CD4-positive, alpha-beta T cell treated with Interleukin-10 for 1 hour (primary cell): ENCODE data around the gene ADAMTS2.

ENCODE experiments used
- DNase-seq: peaks from one replicate; pipeline ENCODE4 v3.0.0-alpha.2; 2020

Gene ADAMTS2

DNA sequence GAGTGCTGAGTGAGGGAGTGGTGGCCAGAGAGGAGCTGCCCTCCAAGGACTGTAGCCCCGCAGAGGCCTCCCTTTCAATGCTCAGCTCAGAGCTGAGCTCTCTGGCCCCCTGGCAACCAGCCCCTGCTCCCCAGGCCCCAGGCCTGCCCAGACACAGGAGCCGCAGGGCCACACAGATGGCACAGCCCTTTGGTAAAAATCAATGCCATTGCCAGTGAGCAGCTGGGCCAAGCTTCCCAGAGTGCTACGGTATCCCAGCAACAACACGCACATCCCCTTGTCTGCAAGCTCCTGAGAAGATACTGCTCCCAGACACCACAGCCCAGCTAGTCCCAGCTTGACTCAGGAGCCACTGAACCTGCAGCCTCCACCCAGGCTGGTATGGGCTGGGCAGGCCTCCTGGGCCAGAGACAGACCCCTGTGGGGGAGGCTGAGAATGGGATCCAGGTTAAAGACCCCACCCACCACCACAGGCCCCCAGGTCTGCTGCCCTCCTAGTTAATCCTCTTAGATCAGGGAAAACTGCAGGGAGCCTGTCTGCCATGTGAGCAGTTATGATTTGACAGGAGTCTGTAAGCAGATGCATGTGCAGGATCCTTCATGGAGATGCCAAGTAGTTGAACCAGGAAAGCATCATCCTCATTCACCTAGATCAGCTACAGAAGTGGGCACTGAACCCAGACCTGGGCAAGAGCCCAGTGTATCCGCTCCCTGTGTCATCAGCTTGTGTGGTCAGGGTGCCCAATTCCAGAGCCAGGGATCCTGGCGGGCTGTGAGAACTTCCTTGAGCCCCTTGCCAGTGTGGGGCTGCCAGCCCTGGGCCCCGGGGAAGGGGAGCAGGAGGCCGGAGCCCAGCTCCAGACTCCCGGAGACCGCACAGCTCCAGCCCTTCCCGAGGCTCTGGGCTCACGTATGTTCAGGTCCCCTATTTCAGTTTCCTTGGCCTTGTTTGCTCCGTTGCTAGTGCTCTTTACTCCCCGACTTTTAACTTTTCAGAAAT is 26.7 kb upstream of the ADAMTS2 start:
- DNase-seq = no peak

DNA sequence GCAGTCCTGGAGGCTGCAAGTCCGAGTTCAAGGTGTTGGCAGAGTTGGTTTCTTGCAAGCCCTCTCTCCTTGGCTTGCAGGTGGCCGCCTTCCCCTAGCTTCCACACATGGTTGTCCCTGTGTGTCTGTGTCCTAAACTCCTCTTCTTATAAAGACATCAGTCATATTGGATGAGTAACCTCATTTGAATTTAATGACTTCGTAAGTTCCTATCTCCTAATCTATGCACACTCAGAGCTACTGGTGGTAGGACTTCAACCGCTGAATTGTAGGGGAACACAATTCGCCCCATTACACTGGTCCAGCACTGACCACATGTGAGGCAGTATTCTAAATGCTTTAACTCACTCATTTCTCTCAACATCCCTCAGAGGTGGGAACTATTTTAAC is 25.9 kb upstream of the ADAMTS2 start:
- DNase-seq = no peak

DNA sequence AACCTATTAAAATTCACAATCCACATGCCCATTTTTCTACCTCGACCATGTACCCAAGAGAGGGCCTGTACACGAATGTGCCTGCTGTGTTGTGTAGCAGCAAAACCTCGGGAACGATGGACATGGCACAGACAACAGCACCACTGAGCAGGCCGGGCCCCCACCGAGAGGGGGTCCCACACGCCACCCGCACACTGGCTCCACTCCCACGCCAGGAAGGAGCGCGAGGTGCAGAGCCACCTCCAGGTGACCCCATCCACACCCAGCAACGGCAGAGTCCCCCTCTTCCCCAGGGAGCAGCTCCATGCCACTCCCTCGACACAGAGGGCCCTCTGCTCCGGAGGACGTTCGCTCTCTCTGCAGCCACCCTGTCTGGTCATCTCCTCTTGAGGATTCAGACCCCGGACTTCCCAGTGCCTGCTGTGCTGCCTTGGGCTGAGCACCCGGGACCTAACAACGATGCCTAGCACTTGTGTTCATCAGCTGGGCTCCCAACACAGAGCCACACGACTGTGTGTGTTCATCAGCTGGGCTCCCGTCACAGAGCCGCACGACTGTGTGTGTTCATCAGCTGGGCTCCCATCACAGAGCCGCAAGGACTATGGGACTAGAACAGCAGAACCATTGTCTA is 25.3 kb upstream of the ADAMTS2 start:
- no peak for DNase-seq

DNA sequence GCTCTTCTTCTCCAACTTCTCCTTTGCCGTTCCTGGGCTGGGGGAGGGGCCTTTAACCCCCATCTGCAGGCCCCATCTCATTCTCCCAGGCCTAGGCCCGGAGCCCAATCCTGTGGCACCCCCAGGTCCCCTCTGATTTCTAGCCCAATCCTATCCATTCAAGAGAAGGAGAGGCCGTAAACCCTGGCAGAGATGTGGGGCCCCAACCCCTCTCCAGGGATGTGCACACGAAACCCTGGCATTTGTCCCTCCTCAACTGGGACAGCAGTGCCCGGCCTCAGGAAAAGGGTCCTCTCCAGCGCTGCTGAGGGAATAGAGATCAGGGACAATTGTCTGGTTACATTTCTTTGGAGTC is 24.2 kb upstream of the ADAMTS2 start:
- DNase-seq = no peak

DNA sequence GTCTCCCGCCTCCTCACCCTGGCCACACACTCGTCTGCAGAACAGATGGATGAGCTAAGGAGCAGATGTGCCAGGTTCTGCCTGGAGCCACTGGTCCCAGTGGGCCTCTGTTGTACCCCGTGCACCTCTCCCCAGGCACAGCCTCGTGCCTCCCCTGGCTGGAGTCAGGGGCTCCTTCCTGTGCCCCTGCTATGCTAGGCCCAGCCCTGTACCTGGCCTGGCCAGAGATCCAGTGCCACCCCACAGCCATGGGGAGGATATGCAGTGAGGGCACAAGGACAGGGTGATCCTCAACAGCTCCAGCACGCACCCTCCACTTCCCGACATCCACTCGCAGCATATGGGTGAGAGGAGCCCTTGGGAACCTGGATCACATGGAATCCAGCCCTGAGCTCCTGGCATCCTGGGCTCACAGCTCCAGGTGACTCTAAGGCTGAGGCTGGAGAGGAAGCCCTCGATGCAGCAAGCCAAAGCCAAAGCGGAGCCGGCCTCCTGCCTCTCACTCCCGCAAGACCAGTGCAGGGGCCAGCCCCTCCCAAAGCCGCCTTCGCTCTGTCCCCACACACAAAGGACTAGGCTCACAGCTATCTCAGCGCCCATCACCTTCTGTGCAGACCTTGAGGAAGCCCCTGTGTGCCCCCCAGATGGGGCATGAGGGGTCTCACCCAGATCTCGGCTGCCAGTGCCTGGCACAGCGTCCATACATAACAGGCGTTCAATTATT is 23.7 kb upstream of the ADAMTS2 start:
- DNase-seq = no peak

DNA sequence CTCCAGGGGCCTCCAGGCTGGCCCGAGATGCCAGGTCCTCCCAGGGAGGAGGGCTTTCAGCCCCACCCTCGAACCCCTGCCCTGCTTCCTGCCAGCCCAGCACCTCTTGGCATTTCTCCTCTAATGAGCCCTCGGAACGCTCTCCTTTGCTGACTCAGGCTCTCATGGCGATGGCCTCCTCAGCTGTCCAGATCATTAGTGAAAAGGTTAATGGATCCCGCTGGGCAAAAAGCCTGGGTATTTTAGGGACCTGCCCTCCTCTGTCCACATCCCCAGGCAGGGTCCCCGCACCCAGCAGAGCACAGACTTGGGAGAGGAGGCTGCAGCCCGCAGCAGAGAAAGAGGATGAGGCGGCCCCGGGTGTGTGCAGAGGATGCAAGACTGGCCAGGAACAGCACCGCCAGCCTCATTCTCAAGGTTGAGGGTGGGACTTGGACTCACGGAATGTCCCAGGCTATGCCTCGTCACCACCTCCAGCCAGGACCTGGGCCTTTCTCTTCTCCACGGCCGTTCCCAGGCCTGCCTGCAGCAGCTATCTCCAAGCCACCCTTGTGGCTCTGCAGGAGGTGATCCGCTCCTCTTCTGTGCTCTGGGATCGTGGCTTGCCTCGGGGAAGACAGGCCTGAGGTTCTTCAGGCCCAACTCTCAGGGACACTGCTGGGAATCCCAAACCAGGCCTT is 23.0 kb upstream of the ADAMTS2 start:
- no peak for DNase-seq

DNA sequence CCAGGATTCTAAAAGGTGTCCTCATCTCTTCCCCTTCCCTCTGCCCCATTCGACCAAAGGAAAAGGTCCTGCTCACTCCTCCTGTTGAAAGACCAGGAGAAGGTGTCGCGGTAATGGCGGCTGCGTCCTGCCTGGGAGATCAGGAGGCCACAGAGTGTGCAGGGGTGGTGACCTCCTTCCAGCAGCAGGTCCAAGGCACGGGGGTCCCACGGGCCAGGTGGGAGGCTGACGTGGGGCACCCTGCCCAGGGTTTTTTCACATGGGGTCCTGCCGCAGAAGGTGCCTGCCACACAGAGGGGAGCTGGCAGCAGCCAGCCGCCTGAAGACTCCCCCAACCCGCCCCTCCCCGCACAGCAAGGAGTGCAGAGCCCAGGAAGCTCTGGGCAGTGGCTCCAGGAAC is 22.2 kb upstream of the ADAMTS2 start:
- DNase-seq = no peak

DNA sequence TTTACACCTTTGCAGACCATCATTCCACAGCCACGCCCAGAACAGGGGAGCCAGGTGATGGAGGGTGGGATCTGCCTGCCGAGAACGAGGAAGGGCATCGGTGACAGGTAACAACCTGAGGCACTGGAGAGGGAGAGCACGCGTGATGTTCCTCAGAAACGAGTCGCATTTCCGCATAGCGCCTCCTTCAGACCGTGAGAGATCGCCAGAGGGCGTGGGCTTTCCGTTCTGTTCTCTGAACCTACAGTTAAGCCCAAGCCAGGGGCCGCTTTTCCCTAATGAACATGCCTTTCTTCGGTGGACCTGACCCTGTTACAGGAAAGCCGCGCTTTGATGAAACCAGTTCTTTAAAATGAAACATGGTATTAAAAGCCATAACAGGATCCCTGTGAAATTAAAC is 17.1 kb upstream of the ADAMTS2 start:
- no peak for DNase-seq

DNA sequence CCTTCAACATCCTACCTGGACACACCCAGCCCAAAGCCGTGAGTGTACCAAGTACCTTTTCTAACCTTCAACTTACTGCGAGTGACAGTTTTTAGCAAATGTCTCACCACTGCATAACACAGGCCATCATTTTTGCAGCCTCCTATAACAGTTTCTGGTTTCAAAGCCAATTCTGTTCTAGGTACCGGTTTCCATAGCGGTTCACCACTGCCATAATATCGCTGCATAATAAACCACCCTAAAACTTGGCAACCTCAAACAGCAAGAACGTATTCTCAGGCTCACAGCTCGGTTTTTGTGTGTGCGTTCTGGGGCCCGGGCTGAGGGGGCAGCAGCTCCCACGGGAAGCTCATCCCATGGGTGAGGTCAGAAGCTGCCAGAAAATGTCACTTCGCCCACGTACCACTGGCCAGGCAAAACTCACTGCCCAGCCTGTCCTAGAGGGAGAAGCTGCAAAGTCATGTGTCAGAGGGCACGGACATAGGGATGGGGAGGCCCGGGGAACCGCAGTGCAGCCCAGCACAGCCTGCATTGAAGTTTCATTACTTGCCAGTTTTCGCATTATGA is 15.9 kb upstream of the ADAMTS2 start:
- DNase-seq = no peak

DNA sequence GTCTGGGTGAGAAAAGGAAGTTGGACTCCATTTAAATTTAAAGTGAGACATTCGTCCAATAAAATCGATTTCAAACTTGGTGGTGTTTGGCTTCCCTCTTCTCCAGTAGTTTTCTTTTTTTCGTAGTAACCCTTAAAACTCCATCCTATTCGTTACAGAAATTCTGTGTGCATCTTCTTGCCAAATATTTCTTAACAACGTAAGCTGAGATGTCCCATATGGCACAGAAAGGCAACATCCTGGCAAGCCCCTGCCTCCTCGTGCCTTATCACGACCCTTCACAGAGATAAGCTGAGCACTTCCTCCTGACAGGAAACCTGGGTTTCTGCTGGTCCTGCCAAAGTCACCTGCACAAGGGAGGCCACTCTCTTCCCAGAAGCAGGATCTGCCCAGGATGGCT is 11.8 kb upstream of the ADAMTS2 start:
- no peak for DNase-seq

DNA sequence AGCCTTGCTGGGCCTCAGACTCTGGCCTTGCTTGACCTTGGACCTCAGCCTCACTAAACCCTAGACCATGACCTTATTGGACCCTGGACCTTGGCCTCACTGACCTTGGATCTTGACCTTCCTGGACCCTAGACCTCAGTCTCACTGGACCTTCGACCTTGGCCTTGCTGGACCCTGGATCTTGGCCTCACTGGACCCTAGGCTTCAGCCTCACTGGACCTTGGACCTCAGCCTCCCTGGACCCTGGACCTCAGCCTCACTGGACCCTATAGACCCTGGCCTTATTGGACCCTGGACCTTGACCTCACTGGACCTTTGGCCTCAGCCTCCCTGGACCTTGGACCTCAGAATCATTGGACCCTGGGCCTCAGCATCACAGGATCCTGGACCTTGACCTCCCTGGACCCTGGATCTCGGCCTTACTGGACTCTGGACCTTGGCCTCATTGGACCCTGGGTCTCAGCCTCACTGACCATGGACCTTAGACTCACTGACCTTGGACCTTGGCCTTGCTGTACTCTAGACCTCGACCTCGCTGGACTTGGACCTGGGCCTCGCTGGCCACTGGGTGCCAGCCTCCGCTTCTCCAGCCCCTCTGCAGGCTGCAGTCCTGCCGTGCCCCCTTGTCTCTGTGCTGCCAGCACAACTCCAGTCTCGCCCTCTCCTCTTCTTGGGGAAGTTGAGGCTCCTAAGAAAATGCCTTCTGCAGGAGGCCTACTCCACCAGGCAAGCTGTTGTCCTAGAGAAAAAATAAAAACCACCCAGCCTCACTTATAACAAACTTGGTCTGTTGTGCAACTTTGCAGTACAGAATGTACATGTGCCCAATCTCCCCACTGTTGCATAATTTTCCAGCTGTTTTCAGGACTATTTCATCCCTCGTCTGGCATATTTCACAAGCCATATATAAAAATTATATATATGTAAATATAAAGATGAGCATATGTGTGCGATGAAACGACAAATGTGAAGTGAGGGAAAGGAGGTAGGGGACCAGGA is 11.0 kb upstream of the ADAMTS2 start:
- DNase-seq = no peak

DNA sequence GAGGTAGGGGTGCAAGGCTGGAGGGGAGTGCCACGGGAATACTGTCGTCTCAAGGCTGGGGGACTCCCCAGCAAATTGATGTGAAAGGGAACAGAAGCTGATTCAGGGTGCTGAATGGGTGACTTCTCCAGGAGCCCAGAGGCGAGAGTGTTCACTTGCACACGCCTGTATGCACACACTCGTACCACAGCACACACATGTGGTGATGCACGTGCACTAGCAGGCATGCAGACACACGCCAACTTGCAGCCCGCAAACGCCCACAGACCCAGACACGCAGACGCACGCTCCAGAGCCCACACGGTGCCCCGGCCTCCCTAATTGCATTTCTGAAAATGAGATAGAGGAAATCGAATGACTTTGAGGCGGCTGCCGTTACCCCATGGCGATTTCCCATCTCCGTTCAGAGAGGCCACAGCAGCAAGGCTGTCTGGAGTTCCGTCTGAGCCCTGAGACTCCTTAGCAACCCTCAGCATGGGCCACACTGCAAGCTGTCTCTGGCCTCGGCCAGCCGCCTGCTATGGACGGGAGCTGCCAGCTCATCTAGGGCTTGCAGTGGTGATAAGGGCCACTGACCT is 9.1 kb upstream of the ADAMTS2 start:
- DNase-seq = no peak

DNA sequence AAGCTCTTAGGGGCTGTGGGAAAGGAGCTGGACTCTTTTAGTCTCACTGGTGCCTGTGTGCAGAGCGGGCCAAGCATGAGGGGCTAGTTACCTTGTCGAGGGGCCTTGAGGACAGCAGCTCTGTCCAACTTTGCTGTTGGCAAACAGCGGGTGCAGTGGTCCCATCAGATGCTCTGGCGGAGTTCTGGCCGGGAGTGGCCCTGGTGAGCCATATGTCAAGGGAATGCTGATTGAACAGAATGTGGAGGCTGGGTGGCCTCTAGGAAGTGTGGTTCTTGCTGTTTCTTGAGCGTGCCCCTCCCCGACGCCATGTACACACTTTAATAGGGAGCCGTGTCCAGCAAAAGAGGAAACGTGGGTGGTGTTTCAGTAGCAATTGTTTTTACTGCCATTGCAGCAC is 3.6 kb upstream of the ADAMTS2 start:
- no peak for DNase-seq

DNA sequence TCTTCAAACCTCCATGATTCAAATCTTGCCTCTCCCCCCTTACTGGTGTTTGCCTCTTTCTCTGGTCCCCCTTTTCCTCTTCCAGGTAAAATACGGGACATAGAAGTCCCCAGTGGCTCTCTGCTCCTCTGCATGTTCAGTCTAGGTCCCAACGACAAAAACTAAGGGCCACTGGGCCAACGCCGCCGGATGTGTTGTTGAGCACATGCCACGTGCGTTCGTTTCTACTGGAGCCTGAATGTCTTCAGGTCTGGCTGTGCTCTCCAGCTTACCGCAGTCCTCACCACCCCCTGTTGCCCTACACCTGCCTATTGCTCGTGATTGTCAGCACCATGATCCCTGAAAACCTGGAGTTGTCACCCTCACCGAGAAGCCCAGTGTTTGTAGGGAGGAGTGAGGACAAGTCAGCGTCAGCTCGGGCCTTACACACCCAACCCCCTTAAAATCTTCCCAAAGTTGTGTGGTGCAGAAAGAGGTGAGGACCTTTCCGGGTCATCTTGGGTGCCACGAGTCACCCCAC is 2.8 kb upstream of the ADAMTS2 start:
- no peak for DNase-seq

DNA sequence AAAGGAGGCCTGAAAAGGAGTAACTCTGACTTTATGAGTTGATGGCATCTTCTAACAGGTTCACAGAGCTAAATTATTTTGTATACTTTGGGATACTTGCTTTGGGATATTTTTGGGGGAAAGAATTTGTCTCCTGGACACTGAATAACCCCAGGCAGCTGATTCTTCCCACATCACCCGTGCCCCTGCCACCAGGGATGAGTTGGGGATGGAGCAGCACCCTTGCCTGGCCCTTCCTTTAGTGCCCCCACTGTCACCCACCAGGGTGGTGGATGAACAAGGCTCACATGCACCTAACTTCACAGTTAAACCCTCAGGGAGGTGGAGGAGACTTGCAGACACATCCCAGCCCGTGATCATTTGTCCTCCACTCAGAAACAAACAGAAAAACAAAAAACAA is 2.3 kb upstream of the ADAMTS2 start:
- DNase-seq = no peak

DNA sequence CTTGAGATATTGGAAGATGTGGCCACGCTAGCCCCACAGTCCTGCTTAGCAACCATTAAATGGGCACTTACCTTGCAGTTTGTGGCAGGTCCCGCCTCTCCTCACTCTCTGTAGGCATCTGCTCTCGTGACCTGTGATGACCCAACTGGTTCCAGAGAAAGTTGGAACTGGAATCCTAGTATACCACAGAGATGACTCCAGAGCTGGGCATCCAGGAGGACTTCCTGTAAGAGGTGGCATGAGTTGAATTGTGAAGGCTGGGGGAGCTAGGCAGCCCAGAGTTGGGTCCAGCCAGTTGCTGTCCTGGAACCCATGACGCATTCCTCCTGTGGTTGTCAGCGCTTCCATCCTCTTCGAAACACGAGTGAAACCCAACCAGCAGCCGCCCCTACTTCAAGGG is 1.6 kb upstream of the ADAMTS2 start:
- no peak for DNase-seq

DNA sequence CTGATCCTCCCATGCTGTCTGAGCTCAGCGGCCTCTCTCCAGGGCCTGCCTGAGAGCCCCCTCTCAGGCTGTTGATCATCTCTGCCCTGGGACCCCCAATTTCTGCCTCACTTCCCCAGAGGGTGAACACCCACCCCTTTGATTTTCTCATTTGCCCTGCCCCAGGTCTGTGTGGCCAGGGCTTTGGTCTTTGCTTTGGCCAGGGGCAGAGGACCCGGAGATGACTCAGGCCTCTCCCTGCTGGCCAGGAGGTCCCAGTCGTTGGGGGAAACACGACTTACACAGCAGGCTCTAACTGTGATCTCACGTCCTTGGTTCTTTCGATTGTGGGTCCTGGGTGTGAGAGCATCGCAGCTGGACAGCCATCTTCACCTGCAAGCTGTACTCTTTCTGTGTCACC is 1.1 kb upstream of the ADAMTS2 start:
- DNase-seq = no peak

DNA sequence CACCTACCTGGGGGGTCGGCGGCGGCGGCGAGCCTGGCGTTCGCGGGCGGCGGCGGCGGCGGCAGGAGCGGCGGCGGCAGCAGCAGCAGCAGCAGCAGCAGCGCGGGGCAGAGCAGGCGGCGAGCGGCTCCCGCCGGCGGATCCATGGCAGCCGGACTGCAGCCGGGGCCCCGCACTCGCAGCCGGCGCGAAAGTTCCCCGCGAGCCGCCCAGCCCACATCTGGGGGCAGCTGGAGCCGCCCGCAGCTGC is 153 bp downstream of the ADAMTS2 start:
- DNase-seq = no peak

DNA sequence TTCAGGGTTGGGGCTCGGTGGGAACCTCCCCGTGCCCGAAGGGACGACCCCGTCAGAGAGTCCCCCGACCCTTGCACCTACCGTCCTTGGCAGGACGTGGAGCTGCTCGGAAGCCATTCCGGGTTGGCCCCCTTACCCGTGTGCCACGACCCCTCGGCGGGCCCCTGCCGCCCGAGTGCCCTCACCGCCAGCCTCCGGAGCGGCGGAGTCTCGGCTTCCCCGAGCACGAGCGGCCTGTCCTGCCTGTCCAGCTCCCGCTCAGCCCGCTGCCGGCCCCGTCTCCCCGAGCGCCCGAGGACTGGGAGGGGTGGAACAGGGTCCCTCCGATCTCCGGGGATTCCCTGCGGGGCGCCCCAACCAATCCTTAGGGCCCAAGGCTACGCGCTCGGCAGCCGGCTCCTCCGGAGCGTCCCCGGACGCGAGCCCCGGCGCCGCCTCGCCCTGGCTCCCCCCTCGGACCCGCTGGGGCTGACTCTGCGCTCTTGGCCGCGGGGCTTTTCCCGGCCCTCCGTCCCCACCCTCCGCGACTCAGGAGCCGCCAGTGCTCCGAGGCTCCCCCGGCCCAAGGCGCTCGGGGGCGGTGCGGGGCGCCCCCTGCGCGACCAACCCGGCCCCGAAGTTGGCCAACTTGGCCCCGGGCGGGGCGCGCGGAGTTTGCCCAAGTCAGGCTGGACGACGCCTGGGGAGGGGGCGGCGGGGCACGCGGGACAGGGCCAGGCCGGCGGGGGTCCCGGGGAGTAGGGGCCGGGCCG is 654 bp downstream of the ADAMTS2 start:
- no peak for DNase-seq

DNA sequence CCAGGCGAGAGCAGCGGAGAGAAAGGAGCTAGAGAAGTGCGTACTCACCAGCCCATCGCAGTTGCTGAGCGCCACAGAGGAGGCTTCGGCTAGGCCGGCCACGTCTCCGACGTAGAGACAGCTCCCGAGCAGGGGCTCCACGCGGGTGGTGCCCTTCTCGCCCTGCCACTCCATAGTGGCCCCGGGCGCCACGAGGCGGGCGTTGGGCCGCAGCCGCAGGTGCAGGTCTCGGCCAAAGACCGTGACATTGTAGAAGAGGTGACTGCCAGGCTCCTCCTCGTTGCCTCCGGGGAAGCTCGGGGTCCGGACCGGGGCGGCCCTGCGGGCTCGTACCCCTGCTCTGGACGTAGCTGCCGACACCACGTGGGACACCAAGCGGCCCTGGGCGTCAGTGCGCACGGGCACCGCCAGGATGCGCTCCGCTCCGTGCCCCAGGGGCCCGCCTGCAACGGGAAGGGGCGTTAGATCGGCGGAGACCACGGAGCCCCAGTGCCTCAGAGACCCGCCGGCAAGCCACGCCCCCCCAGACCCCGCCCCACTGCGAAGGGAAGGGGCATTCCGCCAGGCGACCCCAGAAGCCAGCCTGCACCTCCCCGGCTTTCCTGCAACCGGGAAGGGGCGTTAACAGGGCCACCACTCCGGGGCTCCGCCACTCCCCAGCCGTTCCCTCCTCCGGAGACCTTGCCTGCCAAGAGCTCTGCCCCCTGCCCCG is 1.4 kb downstream of the ADAMTS2 start:
- no peak for DNase-seq
